ENCODE results near the gene GPR37L1.

GRCh38 chr1:202081992-202082391 lies 40.7 kb upstream of the GPR37L1 start:
- TF ChIP-seq, protein P1, sequence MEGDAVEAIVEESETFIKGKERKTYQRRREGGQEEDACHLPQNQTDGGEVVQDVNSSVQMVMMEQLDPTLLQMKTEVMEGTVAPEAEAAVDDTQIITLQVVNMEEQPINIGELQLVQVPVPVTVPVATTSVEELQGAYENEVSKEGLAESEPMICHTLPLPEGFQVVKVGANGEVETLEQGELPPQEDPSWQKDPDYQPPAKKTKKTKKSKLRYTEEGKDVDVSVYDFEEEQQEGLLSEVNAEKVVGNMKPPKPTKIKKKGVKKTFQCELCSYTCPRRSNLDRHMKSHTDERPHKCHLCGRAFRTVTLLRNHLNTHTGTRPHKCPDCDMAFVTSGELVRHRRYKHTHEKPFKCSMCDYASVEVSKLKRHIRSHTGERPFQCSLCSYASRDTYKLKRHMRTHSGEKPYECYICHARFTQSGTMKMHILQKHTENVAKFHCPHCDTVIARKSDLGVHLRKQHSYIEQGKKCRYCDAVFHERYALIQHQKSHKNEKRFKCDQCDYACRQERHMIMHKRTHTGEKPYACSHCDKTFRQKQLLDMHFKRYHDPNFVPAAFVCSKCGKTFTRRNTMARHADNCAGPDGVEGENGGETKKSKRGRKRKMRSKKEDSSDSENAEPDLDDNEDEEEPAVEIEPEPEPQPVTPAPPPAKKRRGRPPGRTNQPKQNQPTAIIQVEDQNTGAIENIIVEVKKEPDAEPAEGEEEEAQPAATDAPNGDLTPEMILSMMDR (IDR thresholded peaks at IDR 0.05), result no peak
- no peak for TF ChIP-seq POLR2A (IDR thresholded peaks at IDR 0.05)

Data from thyroid gland (tissue), 4 donors.